ENCODE measurements around the gene HDAC9. TPM values are rescaled to one million over a fixed set of nuclear protein-coding genes. Genes with fewer than 3 reads are reported as not detected.

Gene HDAC9
- total RNA-seq, 1 experiment from 2014 or later = 19.5 TPM

DNA sequence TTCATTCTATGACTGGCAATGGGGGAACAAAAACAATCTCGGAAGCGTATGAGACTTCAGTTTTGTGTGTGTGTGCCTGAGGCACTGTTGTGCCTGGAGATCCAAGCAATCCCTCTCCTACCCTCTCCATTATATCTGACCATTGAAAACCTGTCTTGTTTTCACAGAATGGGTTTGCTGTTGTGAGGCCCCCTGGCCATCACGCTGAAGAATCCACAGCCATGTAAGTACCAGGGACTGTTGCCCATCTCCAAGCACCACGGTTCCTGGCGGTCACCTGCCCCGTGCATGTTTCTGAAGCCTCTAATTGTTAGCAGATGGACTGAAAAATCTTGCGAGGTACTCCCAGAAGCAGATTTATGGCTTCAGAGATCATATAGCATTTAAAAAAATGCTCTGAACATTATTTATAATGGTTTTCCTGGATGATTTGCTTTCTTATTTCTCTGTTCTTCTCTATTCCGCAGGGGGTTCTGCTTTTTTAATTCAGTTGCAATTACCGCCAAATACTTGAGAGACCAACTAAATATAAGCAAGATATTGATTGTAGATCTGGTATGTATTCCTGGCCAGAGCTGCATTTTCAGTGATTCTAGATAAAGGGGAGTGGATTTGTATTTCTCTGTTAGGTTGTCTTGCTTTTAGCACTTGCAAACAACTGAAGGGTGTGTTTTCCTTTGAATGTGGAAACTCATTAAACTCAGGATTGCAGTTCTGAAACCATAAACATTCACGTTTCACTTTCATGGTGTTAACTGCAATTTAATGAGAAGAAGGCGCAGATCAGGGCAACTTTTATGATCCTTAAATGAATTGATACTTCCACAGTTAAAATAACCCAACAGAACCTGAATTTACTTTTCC lies 333.7 kb downstream of the HDAC9 start:
- in situ Hi-C loops (cut with HindIII; ENCODE audit: low pct_unique_long_range_greater_than_20kb, low sequenced_read_pairs) = no loop called here
- no peak for DNase-seq (ENCODE audit: low read depth)

DNA sequence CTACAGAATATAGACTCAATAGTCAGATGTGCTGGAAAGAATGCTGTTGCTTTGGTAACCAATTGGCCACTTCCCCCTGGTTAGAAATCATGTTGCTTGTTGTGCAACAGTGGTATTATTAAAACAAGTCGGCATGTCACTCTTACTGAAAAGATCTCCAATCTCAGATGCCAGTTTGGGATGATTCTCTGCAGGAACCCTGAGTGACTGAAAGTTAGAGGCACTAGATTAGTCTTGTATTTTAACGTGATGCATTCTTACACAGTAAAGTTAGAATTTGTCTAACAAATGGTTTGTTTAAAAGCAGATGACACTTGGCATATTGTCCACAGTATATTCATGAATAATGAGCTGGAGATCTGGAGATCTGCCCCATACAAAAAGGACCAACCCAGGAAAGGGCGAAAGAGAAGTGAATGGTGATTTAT lies 334.3 kb downstream of the HDAC9 start:
- in situ Hi-C loops (cut with HindIII; ENCODE audit: low pct_unique_long_range_greater_than_20kb, low sequenced_read_pairs) = no loop called here
- DNase-seq (ENCODE audit: low read depth) = no peak

DNA sequence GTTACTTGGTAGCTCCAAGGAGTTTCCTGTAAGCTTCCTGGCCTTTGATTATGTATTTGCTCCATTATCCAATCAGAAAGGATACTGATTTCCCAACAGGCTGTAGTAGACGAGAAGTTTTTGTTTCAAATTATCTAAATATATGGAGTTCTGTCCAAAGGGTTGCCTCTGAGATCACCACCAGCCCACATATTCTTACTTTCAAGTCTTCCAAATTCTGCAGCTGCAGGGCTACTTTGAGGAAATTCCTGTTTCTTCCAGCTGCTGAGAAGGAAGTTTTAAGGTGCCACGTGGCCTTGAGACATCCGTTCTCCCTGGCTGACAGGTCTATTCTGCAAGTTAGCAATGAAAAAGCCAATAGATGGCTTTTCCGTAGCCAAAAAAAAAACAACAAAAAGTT lies 335.9 kb downstream of the HDAC9 start:
- no peak for DNase-seq (ENCODE audit: low read depth)
- in situ Hi-C loops (cut with HindIII; ENCODE audit: low pct_unique_long_range_greater_than_20kb, low sequenced_read_pairs) = no loop called here

DNA sequence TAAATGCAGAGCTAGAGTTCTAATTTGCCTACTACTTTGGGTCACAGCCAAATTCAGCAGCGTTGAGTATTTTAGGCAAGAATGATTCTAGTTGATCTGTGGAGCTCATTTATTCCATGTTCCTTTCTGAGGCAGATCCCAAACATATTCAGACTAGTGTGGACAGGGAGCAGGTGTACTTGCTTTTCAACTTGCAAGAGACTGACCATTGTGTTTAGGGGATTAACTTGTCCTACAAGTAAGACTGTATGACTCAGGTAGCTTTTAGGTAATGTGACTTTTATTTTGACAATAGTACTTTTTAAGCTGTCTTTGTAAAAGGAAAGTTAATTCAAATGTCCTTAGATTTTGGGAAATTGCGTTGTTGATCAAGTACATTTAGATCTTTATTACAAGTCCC lies 336.4 kb downstream of the HDAC9 start:
- in situ Hi-C loops (cut with HindIII; ENCODE audit: low pct_unique_long_range_greater_than_20kb, low sequenced_read_pairs) = no loop called here
- DNase-seq (ENCODE audit: low read depth) = no peak

DNA sequence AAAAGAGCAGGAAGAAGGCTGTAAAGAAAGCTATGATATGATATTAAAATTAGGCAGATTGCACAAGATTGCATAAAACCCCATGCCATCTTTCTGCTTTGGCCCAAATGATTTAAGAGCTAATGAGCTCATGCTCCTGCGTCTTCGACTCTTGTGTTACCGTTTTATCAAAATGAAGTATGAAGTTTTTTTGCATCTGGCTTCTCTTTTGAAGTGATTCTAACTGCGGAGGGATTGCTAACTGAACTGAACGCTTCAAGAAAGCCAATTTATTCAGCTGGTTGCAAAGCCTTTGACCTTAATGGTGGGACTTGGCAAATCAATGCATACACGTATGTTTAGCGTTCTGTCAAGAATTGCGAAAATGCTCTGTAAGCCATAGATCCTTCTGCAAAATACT lies 339.0 kb downstream of the HDAC9 start:
- DNase-seq (ENCODE audit: low read depth) = no peak
- in situ Hi-C loops (cut with HindIII; ENCODE audit: low pct_unique_long_range_greater_than_20kb, low sequenced_read_pairs) = no loop called here

DNA sequence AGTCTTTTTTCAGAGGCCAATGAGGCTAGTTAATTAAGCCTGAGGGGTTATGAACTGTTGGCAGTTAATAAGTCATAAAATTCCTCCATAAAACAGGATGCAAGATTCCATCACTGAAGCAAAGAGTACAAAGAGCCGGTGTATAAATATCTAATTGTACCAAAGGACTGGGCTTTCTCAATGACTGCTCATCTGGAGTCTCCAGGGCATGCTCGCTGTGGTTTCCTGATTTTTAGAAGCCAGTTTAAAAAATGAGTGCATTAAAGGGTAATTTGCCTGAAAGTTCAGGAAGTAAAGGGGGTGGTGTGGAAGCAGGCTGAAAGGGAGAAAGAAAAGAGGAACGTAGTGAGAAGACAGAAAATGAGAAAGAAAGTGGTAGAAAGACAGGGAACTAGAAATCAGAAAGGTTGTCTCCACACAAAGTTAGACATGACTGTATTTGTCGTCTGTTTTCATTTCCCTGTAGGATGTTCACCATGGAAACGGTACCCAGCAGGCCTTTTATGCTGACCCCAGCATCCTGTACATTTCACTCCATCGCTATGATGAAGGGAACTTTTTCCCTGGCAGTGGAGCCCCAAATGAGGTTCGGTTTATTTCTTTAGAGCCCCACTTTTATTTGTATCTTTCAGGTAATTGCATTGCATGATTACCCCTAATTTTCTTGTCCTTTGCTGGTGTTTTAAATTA lies 339.6 kb downstream of the HDAC9 start:
- in situ Hi-C loops (cut with HindIII; ENCODE audit: low pct_unique_long_range_greater_than_20kb, low sequenced_read_pairs) = no loop called here
- no peak for DNase-seq (ENCODE audit: low read depth)

DNA sequence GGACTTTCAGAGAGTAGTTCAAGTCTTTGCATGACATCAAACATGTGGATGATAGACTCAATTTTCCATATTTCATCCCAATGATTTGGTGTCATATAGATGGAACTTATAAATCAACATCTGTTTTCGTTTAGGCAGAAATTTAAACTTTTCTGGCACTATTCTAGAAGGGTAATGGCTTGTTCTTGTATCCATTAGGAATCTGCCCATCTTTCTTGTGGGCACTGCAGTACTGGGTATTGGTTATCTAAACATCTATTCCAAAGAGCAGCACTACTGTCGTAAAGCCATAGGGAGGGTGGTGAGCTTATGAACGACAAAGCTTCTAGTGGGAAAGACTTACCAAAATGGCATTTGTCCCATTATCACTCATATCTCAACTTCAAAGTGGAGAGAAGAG lies 348.4 kb downstream of the HDAC9 start:
- in situ Hi-C loops (cut with HindIII; ENCODE audit: low pct_unique_long_range_greater_than_20kb, low sequenced_read_pairs) = no loop called here

DNA sequence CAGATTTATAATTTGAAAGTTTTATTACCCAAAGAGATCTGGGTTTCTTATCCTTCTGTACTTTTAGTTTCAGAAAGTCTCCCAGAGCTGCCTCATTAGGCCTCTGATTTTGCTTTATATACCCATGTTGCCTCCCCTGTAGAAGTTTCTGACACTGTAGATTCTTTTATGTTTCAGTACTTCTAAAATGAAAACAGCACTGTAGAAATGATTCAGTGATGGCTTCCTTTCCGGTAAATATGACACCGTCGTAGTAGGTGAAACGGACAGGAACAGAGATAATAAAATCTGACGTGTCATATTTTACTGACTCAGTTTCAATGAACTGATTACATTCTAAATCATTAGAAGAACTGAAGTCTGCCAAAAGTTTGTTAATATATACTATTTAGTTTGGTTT lies 349.2 kb downstream of the HDAC9 start:
- no peak for DNase-seq (ENCODE audit: low read depth)
- in situ Hi-C loops (cut with HindIII; ENCODE audit: low pct_unique_long_range_greater_than_20kb, low sequenced_read_pairs) = no loop called here

More for the DNA sequence above, 348.4 kb downstream of the HDAC9 start:
- DNase-seq (ENCODE audit: low read depth) = no peak

DNA sequence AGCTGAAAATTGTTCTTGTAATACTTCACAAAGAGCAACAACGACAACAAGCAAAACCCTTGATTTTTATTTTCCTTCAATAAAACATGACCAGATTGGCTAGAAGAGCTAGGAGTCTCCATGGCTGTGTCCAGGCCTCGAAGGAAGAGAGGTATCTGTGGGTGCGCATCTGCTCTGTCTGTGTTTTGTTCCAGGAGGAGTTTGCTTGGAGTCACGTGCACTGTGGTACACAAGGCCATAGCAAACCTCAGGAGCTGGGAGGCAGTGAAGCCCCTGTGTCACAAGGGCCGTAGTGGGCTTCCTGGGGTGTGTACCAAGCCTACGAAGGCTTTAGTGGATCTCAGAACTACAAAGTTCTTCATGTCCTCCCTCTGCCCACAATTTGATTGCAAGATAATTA lies 350.2 kb downstream of the HDAC9 start:
- in situ Hi-C loops (cut with HindIII; ENCODE audit: low pct_unique_long_range_greater_than_20kb, low sequenced_read_pairs) = no loop called here
- DNase-seq (ENCODE audit: low read depth) = no peak

DNA sequence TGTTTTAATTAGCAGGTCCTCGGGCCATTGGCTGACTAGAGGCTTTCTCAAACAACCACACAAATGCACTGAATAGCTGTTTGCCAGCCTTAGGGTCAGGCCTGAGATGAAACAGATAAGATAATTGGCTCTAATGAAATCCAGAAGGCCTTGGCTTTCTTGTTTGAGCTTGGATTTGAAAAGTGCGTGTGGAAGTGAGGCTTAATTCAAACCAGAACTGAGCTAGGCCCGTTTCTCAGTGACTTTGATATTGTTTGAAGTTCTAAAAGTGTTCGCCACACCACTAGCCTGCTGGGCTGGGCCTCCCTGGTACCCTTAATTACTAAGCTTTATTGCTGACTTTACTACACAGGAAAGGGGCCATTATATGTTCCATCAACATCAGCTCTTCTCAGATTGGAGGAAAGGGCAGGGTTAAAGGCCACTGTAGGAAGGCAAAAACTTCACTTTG lies 351.2 kb downstream of the HDAC9 start:
- DNase-seq (ENCODE audit: low read depth) = no peak
- in situ Hi-C loops (cut with HindIII; ENCODE audit: low pct_unique_long_range_greater_than_20kb, low sequenced_read_pairs) = no loop called here

DNA sequence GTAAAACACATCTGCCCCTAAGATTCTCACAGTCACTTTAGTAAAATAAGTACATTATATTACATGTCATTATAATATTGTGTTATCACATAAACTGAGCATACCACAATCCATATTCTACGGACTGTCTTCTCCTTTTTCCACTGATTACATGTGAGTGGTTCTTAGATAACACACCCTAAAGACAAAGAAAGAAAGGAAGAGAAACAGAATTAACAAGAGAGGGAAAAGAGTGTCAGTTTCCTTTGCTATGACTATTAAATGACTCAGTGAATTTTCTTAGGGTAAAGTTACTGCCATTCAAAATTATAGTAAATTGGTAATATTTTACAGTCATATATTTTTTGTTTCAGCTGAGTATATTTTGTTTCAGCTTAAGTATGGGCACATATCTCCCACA lies 353.6 kb downstream of the HDAC9 start:
- no peak for DNase-seq (ENCODE audit: low read depth)
- in situ Hi-C loops (cut with HindIII; ENCODE audit: low pct_unique_long_range_greater_than_20kb, low sequenced_read_pairs) = no loop called here

DNA sequence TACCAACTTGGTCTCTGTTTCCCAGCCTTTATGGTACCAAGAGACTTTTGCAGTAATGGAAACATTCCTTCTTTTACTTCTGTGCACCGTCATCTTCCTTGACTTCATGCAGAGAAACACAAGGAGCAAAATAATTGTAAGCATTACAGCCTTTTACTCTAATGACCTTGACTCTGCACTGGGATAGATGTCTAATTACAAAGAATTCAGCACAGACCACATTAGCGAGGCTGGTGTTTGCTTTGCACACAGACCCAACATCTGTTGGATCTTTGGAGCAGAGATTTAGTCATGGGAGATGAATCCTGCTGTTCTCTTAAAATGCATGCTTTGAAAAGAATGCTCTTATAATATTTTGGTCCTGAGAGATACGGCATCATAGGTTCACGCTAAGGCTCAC lies 360.2 kb downstream of the HDAC9 start:
- in situ Hi-C loops (cut with HindIII; ENCODE audit: low pct_unique_long_range_greater_than_20kb, low sequenced_read_pairs) = no loop called here

DNA sequence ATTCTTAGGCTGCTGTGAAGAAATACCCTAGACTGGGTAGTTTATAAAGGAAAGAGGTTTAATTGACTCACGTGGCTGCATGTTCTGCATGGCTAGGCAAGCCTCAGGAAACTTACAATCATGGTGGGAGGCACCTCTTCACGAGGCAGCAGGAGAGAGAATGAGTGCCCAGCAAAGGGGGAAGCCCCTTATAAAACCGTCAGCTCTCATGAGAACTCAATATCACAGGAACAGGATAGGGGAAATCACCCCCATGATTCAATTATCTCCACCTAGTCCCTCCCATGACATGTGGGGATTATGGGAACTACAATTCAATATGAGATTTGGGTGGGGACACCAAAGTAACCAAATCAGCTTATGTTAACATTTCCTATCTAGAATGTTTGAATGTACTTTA lies 362.7 kb downstream of the HDAC9 start:
- in situ Hi-C loops (cut with HindIII; ENCODE audit: low pct_unique_long_range_greater_than_20kb, low sequenced_read_pairs) = no loop called here
- no peak for DNase-seq (ENCODE audit: low read depth)

More for the DNA sequence above, 360.2 kb downstream of the HDAC9 start:
- no peak for DNase-seq (ENCODE audit: low read depth)

DNA sequence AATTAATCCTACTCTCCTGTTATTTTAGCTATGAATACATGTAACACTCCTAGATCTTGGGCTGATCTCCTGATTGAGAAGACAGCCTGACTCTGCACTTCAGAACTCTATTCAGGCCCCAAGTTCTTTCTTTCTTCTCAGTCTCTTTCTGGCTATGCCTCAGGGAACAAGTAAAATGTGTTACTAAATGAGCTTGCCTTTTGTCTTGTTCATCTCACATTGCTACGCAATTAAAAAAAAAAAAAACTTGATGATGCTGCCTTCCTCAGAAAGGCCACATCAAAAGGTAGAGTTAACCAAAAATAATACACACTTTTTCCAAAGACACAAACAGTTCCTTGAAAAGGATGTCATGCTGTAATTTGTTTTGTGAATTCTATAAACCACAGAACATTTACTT lies 363.8 kb downstream of the HDAC9 start:
- DNase-seq (ENCODE audit: low read depth) = no peak
- in situ Hi-C loops (cut with HindIII; ENCODE audit: low pct_unique_long_range_greater_than_20kb, low sequenced_read_pairs) = no loop called here

DNA sequence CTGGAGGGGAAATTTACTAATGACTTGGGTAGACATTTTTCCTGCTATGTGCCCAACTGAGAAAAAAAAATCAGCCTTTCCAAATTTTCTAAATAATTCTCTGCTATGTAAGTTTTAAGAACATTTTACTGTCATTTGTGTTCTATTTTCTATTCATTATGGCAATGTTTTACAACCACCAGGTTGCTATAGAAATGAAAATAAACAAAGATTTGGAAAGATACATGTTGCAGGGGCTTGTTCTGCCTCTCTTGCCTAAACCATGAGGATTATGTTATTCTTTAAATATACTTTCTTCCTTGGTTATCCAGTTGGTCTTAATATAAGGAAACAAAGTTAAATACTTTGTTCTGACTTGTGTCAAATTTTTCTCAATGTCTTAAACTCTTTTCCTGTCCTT lies 364.7 kb downstream of the HDAC9 start:
- DNase-seq (ENCODE audit: low read depth) = no peak

DNA sequence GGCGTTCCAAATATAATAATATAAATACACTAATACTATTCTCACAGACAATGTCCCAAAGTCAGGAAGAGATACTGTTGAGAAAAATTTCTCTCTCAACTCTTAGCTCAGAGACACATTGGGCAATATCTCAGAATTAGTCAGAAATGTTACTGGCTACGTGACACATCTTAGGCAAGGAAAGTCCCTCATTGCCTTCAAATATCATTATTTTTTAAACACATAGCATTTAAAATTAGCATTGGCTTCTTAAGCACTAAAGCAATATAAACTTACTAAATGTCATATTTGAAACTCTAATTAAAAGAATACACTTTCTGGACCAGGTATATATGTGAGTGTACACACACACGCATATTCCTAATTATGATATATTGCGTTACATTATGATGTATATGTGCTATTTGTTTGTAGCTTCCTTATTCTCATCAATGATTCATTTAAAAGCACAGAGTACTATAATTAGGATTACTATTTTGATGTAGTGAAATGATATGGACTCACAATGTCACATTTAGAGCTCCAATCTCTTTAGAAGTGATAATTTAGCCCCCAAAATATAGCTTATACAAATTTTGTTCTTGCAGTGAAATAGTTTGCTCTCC lies 366.1 kb downstream of the HDAC9 start:
- DNase-seq (ENCODE audit: low read depth) = no peak
- in situ Hi-C loops (cut with HindIII; ENCODE audit: low pct_unique_long_range_greater_than_20kb, low sequenced_read_pairs) = no loop called here

More for the DNA sequence above, 364.7 kb downstream of the HDAC9 start:
- in situ Hi-C loops (cut with HindIII; ENCODE audit: low pct_unique_long_range_greater_than_20kb, low sequenced_read_pairs) = no loop called here

DNA sequence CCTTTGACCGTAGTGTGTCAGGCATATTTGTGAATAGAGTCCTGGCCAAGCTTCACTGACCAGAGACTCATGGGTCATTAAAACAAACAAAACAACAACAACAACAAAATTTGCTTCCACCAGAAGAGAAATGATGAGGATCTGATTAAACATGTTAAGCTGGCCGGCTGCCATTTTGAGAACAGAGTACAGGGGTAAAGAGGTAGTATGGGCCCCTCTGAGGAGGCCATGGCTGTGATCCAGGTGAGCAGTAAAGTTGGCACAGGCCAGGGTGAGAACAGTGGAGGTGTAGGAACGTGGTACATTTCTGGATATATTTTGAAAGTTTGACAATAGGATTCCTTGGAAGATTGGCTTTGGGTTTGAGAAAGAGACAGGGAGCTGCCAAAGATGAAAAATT lies 369.4 kb downstream of the HDAC9 start:
- no peak for DNase-seq (ENCODE audit: low read depth)
- in situ Hi-C loops (cut with HindIII; ENCODE audit: low pct_unique_long_range_greater_than_20kb, low sequenced_read_pairs) = no loop called here

DNA sequence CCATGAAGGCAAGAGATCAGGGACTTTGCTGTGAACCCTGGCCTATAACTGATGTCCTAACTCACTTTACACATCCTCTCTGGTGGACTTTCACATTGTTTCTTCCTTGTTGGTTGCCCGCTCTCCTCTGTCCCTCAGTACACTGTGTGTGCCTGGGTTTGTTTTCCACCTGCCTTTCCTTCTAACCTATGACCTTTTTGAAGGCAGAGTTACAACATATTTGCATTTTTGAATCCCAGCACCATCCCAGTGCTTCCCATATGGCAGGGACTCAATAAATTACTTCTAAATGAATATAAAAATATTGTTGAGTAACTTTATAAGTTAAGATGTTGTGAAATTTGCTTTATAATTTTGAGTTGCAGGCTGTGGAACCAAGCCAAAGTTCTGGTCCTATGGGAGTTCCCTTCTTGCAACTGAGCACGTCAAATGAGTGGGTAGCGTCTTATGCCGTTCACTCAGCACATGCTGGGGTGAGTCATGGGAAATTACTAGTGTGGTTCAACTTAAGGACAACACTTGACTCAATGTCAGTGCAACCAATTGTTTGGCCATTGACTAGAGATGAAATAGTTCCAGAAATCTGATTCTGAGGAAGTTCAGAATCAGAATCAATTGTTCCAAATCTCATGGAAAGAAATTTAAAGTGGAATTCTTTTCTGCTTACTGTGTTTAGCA lies 370.9 kb downstream of the HDAC9 start:
- in situ Hi-C loops (cut with HindIII; ENCODE audit: low pct_unique_long_range_greater_than_20kb, low sequenced_read_pairs) = no loop called here
- peak; percentile 66 for DNase-seq (ENCODE audit: low read depth)

DNA sequence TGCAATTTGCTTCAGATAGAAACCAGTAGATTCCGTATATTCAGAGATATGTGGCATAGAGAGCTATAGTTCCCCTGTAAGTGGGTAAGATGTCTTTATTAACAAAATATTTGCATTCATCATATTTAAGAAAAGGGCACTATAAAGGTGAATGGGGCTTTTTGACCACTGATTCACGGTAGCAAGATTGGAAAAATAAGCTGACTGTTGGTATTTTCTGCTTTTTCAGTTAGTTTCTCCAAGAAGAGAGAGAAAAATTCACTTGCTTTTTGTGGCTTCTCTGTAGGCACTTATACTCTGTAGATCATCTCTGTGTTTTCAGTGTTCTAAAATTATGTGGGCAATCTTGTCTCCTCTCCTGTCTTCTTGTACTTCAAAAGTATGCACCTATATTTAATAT lies 376.8 kb downstream of the HDAC9 start:
- no peak for DNase-seq (ENCODE audit: low read depth)
- in situ Hi-C loops (cut with HindIII; ENCODE audit: low pct_unique_long_range_greater_than_20kb, low sequenced_read_pairs) = no loop called here

Data from Caki2 (cell line).